CD4-positive, alpha-beta T cell (primary cell): ENCODE data around the gene GPR31. TPM values are rescaled to one million over a fixed set of nuclear protein-coding genes. Genes with fewer than 3 reads are reported as not detected.

Experiments used
- ATAC-seq: fragments of 200-7000 bp; cut with Tn5 transposase; one replicate; pipeline ENCODE4 v1.10.0; 2022; ENCODE audit warnings: mild to moderate bottlenecking; ENCODE audit not compliant: poor library complexity
- CTCF ChIA-PET: fragments of 350-600 bp; sonication (Branson Sonifier 250); formaldehyde crosslinking; loops from one replicate; lab custom pipeline; 2021; ENCODE audit warnings: antibody characterized with exemption, inconsistent platforms; lab: Charles Lee
- POLR2A ChIA-PET: fragments of 350-600 bp; sonication (Branson Sonifier 250); formaldehyde crosslinking; loops from one replicate; lab custom pipeline; 2021; ENCODE audit warnings: antibody characterized with exemption, inconsistent platforms; lab: Charles Lee
- DNase-seq, 14 experiments: peaks; one replicate each; pipeline ENCODE4 v3.0.0-alpha.2; 2013 to 2020; ENCODE audit warnings: mixed read lengths in 2 of 14
- H3K27ac ChIP-seq, 2 donors: one replicate each; pipeline versions ENCODE4 v1.5.1 to v1.7.0; 2013; ENCODE audit warnings: low read length in 2 of 2, low read depth in 1 of 2, mild to moderate bottlenecking in 1 of 2
- H3K27me3 ChIP-seq, 2 experiments: 1 replicate in 1 of 2; 2 replicates in 1 of 2; pipeline versions ENCODE4 v1.6.1 to v1.7.0; 2013; ENCODE audit warnings: low read length in 2 of 2, control low read depth in 1 of 2, mild to moderate bottlenecking in 1 of 2, moderate library complexity in 1 of 2; ENCODE audit not compliant: insufficient read depth in 2 of 2, control insufficient read depth in 1 of 2
- H3K36me3 ChIP-seq: one replicate; pipeline ENCODE4 v1.6.1; 2013; ENCODE audit warnings: low read length, control low read depth; ENCODE audit not compliant: insufficient read depth
- H3K4me1 ChIP-seq: one replicate; pipeline ENCODE4 v1.6.1; 2013; ENCODE audit warnings: low read length, control low read depth; ENCODE audit not compliant: insufficient read depth
- H3K4me3 ChIP-seq: one replicate; pipeline ENCODE4 v1.5.1; 2013; ENCODE audit warnings: mild to moderate bottlenecking, low read length, moderate library complexity
- H3K9me3 ChIP-seq, 2 experiments: 1 replicate in 1 of 2; 2 replicates in 1 of 2; pipeline versions ENCODE4 v1.6.1 to v1.7.0; 2013; ENCODE audit warnings: low read length in 2 of 2, mild to moderate bottlenecking in 2 of 2, control low read depth in 1 of 2, moderate library complexity in 1 of 2; ENCODE audit not compliant: control insufficient read depth in 1 of 2, insufficient read depth in 1 of 2
- H3K27ac Mint-ChIP-seq: one replicate; pipeline ENCODE4 v1.8.0; 2020; ENCODE audit warnings: mixed read lengths
- H3K27me3 Mint-ChIP-seq: one replicate; pipeline ENCODE4 v1.8.0; 2021; ENCODE audit warnings: mixed read lengths
- H3K36me3 Mint-ChIP-seq: one replicate; pipeline ENCODE4 v1.8.0; 2021; ENCODE audit warnings: low read depth, mixed read lengths
- H3K4me1 Mint-ChIP-seq: one replicate; pipeline ENCODE4 v1.8.0; 2021; ENCODE audit warnings: low read depth, mixed read lengths
- H3K4me3 Mint-ChIP-seq: one replicate; pipeline ENCODE4 v1.8.0; 2020; ENCODE audit warnings: mild to moderate bottlenecking, mixed read lengths
- H3K9me3 Mint-ChIP-seq: one replicate; pipeline ENCODE4 v1.8.0; 2020; ENCODE audit warnings: mixed read lengths
- CTCF ChIP-seq: fragments of 200-600 bp; IDR thresholded peaks from one replicate; pipeline ENCODE4 v1.8.0; 2022; ENCODE audit warnings: antibody characterized with exemption, mild to moderate bottlenecking
- intact Hi-C, 2 experiments: fragments of 100-400 bp; cut with DNase I in 1 of 2; cut with micrococcal nuclease in 1 of 2; formaldehyde crosslinking; loops; one replicate each; pipeline versions ENCODE4 v1.15.1 to v1.9.0; 2023 to 2025; cut with DNase I, micrococcal nuclease
- total RNA-seq, 174 experiments: library from RNA in 2 of 174; stranded (reverse) in 2 of 174; gene quantifications; one replicate each; pipeline ENCODE4 v1.2.3 and lab custom pipeline; 2021 to 2026

Gene GPR31
- total RNA-seq, 2 experiments from 2014 or later = not detected

- Mint-ChIP-seq H3K27me3 (no peaks in the 10 kb centered on the region), H3K9me3 (no peaks in the 10 kb centered on the region), H3K4me3 (no peak overlapping the region), H3K27ac (no peak overlapping the region), H3K4me1 (peaks cover 25% of the 10 kb centered on the region), H3K36me3 (peaks cover 4% of the 10 kb centered on the region)
- CTCF ChIA-PET = no interaction called here
- intact Hi-C loops = no loop called here
- Histone ChIP-seq H3K27ac (no peak overlapping the region), H3K36me3 (no peaks in the 10 kb centered on the region), H3K4me3 (no peak overlapping the region), H3K9me3 (no peaks in the 10 kb centered on the region), H3K4me1 (peaks cover 30% of the 10 kb centered on the region), H3K27me3 (no peaks in the 10 kb centered on the region)
- TF ChIP-seq CTCF = no peak
- ATAC-seq (no peak), DNase-seq (no peak)
- POLR2A ChIA-PET = no interaction called here
Measured at GRCh38 chr6:167108278-167108677, 49.5 kb downstream of the GPR31 start.

- no peak overlapping the region for H3K27ac Mint-ChIP-seq
- peaks cover 30% of the 10 kb centered on the region for H3K4me1 ChIP-seq
- no peak overlapping the region for H3K4me3 Mint-ChIP-seq
- TF ChIP-seq CTCF = no peak
- intact Hi-C loops = no loop called here
- POLR2A ChIA-PET = no interaction called here
- H3K4me1 Mint-ChIP-seq = peaks cover 25% of the 10 kb centered on the region
- H3K36me3 ChIP-seq = no peaks in the 10 kb centered on the region
- no peaks in the 10 kb centered on the region for H3K27me3 Mint-ChIP-seq
- H3K36me3 Mint-ChIP-seq = peaks cover 4% of the 10 kb centered on the region
- CTCF ChIA-PET = no interaction called here
- no peak overlapping the region for H3K27ac ChIP-seq
- ATAC-seq = no peak
- no peaks in the 10 kb centered on the region for H3K9me3 Mint-ChIP-seq
- no peaks in the 10 kb centered on the region for H3K27me3 ChIP-seq
- H3K4me3 ChIP-seq = no peak overlapping the region
- H3K9me3 ChIP-seq = no peaks in the 10 kb centered on the region
- DNase-seq = no peak
Measured at GRCh38 chr6:167107787-167108186, 50.0 kb downstream of the GPR31 start.

- CTCF ChIA-PET = no interaction called here
- H3K9me3 ChIP-seq = no peaks in the 10 kb centered on the region
- POLR2A ChIA-PET = interaction anchor here (1.1 kb wide), 1 partner anchor 11 kb away, joined by 3 read pairs; no protein-coding TSS in a partner anchor
- no peaks in the 10 kb centered on the region for H3K36me3 ChIP-seq
- H3K36me3 Mint-ChIP-seq = peaks cover under 1% of the 10 kb centered on the region
- H3K27me3 Mint-ChIP-seq = no peaks in the 10 kb centered on the region
- H3K27me3 ChIP-seq = no peaks in the 10 kb centered on the region
- H3K4me1 ChIP-seq = peaks cover 28% of the 10 kb centered on the region
- H3K4me1 Mint-ChIP-seq = peaks cover 14% of the 10 kb centered on the region
- H3K9me3 Mint-ChIP-seq = no peaks in the 10 kb centered on the region
- no peak overlapping the region for H3K4me3 Mint-ChIP-seq
- no peak for ATAC-seq
- no peak for DNase-seq
- TF ChIP-seq CTCF = no peak
- no peak overlapping the region for H3K27ac ChIP-seq
- no peak overlapping the region for H3K4me3 ChIP-seq
- H3K27ac Mint-ChIP-seq = no peak overlapping the region
- intact Hi-C loops = no loop called here
Measured at GRCh38 chr6:167106406-167106805, 51.4 kb downstream of the GPR31 start.

Other genes starting within 250 kb of the GPR31 start
- 100 to 1,000 TPM; 164 to 165 TPM for gene RNASET2, start 201.4 kb downstream of the GPR31 start, total RNA-seq
- 10 to 100 TPM; 12.5 to 13.5 TPM for gene CEP43, start 158.6 kb downstream of the GPR31 start, total RNA-seq
- 10 to 100 TPM; 13.6 to 15.9 TPM for gene CCR6, start 34.9 kb downstream of the GPR31 start, total RNA-seq
- gene UNC93A, start 133.3 kb upstream of the GPR31 start, total RNA-seq = not detected
- gene TTLL2, start 167.1 kb upstream of the GPR31 start, total RNA-seq = not detected